Measurements from ENCODE around the gene TREM2. TPM values are rescaled to one million over a fixed set of nuclear protein-coding genes. Genes with fewer than 3 reads are reported as not detected.
"Not testable (repeated sequence)": the region's sequence is repeated elsewhere in the genome, so short reads cannot be mapped to it uniquely, and the experiment has no call there.

Gene TREM2
- polyA plus RNA-seq, 1 donor: not detected

- no peak for DNase-seq (ENCODE audit: low read depth)
Measured at GRCh38 chr6:41155132-41155805, 7.6 kb downstream of the TREM2 start.

- no peak for DNase-seq (ENCODE audit: low read depth)
Measured at GRCh38 chr6:41153992-41154625, 8.8 kb downstream of the TREM2 start, which contains the start of gene TREML1. Gene TREML1 (minus strand): TSS chr6:41154347. CDS start chr6:41154288, 59 bp downstream.

- DNase-seq (ENCODE audit: low read depth): no peak
Measured at GRCh38 chr6:41153451-41153850, 9.5 kb downstream of the TREM2 start.

GRCh38 chr6:41150671-41151070 is 12.2 kb downstream of the TREM2 start:
- DNase-seq (ENCODE audit: low read depth): no peak

- no peak for DNase-seq (ENCODE audit: low read depth)
Measured at GRCh38 chr6:41147917-41148316, 15.0 kb downstream of the TREM2 start.

- no peak for DNase-seq (ENCODE audit: low read depth)
Measured at GRCh38 chr6:41136911-41137310, 26.0 kb downstream of the TREM2 start.

- DNase-seq (ENCODE audit: low read depth): no peak
Measured at GRCh38 chr6:41135062-41135832, 27.7 kb downstream of the TREM2 start.

GRCh38 chr6:41132254-41132653 is 30.7 kb downstream of the TREM2 start:
- no peak for DNase-seq (ENCODE audit: low read depth)

GRCh38 chr6:41125282-41125681 is 37.6 kb downstream of the TREM2 start:
- no peak for DNase-seq (ENCODE audit: low read depth)

- DNase-seq (ENCODE audit: low read depth): no peak
Measured at GRCh38 chr6:41122918-41123317, 40.0 kb downstream of the TREM2 start.

GRCh38 chr6:41122373-41122772 is 40.5 kb downstream of the TREM2 start:
- DNase-seq (ENCODE audit: low read depth): no peak

- no peak for DNase-seq (ENCODE audit: low read depth)
Measured at GRCh38 chr6:41120058-41120457, 42.9 kb downstream of the TREM2 start.

- DNase-seq (ENCODE audit: low read depth): no peak
Measured at GRCh38 chr6:41119508-41119907, 43.4 kb downstream of the TREM2 start.

GRCh38 chr6:41115027-41115426 is 47.9 kb downstream of the TREM2 start:
- DNase-seq (ENCODE audit: low read depth): not testable (repeated sequence)

- no peak for DNase-seq (ENCODE audit: low read depth)
Measured at GRCh38 chr6:41111017-41111416, 51.9 kb downstream of the TREM2 start.

Other genes with a start within 250 kb of the TREM2 start
- gene UNC5CL, start 123.9 kb downstream of the TREM2 start, polyA plus RNA-seq (ENCODE audit: insufficient read length): 3.1 TPM
- 0.70 TPM for gene TSPO2, start 120.6 kb downstream of the TREM2 start, polyA plus RNA-seq (ENCODE audit: insufficient read length)
- gene APOBEC2, start 109.9 kb downstream of the TREM2 start, polyA plus RNA-seq (ENCODE audit: insufficient read length): 501 TPM
- gene OARD1, start 90.8 kb downstream of the TREM2 start, polyA plus RNA-seq (ENCODE audit: insufficient read length): 17.5 TPM
- gene NFYA, start 90.1 kb downstream of the TREM2 start, polyA plus RNA-seq (ENCODE audit: insufficient read length): 23.5 TPM
- 0.38 TPM for gene TREML1, start 8.8 kb downstream of the TREM2 start, polyA plus RNA-seq (ENCODE audit: insufficient read length)
- 0.11 TPM for gene TREML2, start 38.0 kb upstream of the TREM2 start, polyA plus RNA-seq (ENCODE audit: insufficient read length)
- not detected for gene TREML4, start 65.2 kb upstream of the TREM2 start, polyA plus RNA-seq (ENCODE audit: insufficient read length)
- gene TREM1, start 123.6 kb upstream of the TREM2 start, polyA plus RNA-seq (ENCODE audit: insufficient read length): 0.14 TPM
- gene NCR2, start 172.5 kb upstream of the TREM2 start, polyA plus RNA-seq (ENCODE audit: insufficient read length): not detected

Measured in forelimb muscle (tissue), 1 donor.